WTC11 (cell line): ENCODE data around the gene UPF1. TPM values are rescaled to one million over a fixed set of nuclear protein-coding genes. Genes with fewer than 3 reads are reported as not detected.

Experiments used
- ATAC-seq: fragments of 200-7000 bp; cut with Tn5 transposase; 2 replicates; pipeline ENCODE4 v1.10.0; 2021; ENCODE audit warnings: mild to moderate bottlenecking, moderate library complexity
- CTCF ChIA-PET: fragments of 300-600 bp; sonication (Branson Sonifier 250); formaldehyde crosslinking; loops from one replicate; lab custom pipeline; 2021; ENCODE audit warnings: antibody characterized with exemption; lab: Charles Lee
- POLR2A ChIA-PET: fragments of 350-600 bp; sonication (Branson Sonifier 250); formaldehyde crosslinking; loops from one replicate; lab custom pipeline; 2021; ENCODE audit warnings: antibody characterized with exemption; lab: Charles Lee
- DNase-seq: peaks from one replicate; pipeline ENCODE4 v3.0.0; 2021; ENCODE audit warnings: low spot score
- H3K27ac Mint-ChIP-seq: 2 replicates; pipeline ENCODE4 v1.8.0; 2021; ENCODE audit warnings: mixed read lengths
- H3K27me3 Mint-ChIP-seq: 2 replicates; pipeline ENCODE4 v1.8.0; 2021; ENCODE audit warnings: low read depth, mild to moderate bottlenecking, moderate library complexity, mixed read lengths
- H3K36me3 Mint-ChIP-seq: 2 replicates; pipeline ENCODE4 v1.8.0; 2021; ENCODE audit warnings: mixed read lengths
- H3K4me1 Mint-ChIP-seq: 2 replicates; pipeline ENCODE4 v1.8.0; 2022; ENCODE audit warnings: mixed read lengths
- H3K4me3 Mint-ChIP-seq: 2 replicates; pipeline ENCODE4 v1.8.0; 2021; ENCODE audit warnings: mild to moderate bottlenecking, moderate library complexity, mixed read lengths
- H3K9me3 Mint-ChIP-seq: 2 replicates; pipeline ENCODE4 v1.8.0; 2021; ENCODE audit warnings: mixed read lengths
- ESRRA ChIP-seq: sonication (generic); formaldehyde crosslinking; IDR thresholded peaks from 2 replicates; pipeline ENCODE4 v1.8.1; 2022; ENCODE audit warnings: mild to moderate bottlenecking, missing genetic modification reagents, borderline replicate concordance
- MXD4 ChIP-seq: fragments of 250-450 bp; sonication (Bioruptor Pico); IDR thresholded peaks from 2 replicates; pipeline ENCODE4 v1.8.0; 2021; ENCODE audit warnings: mild to moderate bottlenecking, moderate library complexity, borderline replicate concordance
- RORB ChIP-seq: fragments of 250-450 bp; sonication (Bioruptor Pico); IDR thresholded peaks from 2 replicates; pipeline ENCODE4 v1.9.0; 2021; ENCODE audit warnings: mild to moderate bottlenecking
- ZBTB21 ChIP-seq: sonication (generic); formaldehyde crosslinking; IDR thresholded peaks from 2 replicates; pipeline ENCODE4 v1.8.1; 2023; ENCODE audit warnings: mild to moderate bottlenecking, missing genetic modification reagents, borderline replicate concordance
- ZNF263 ChIP-seq: sonication (generic); formaldehyde crosslinking; IDR thresholded peaks from 2 replicates; pipeline ENCODE4 v1.8.1; 2022; ENCODE audit warnings: low read depth, mild to moderate bottlenecking, moderate library complexity, missing genetic modification reagents
- ZNF396 ChIP-seq: fragments of 250-450 bp; sonication (Bioruptor Pico); IDR thresholded peaks from 2 replicates; pipeline ENCODE4 v1.8.0; 2021; ENCODE audit warnings: mild to moderate bottlenecking, moderate library complexity, borderline replicate concordance
- ZNF671 ChIP-seq: fragments of 250-450 bp; sonication (Bioruptor Pico); IDR thresholded peaks from 2 replicates; pipeline ENCODE4 v1.8.0; 2021; ENCODE audit warnings: mild to moderate bottlenecking
- total RNA-seq: library from RNA; stranded (reverse); gene quantifications from 3 replicates; pipeline ENCODE4 v1.2.3, GENCODE V29; 2021
- TF ChIP-seq, protein P1 (sequence below): sonication (generic); formaldehyde crosslinking; IDR thresholded peaks from 2 replicates; pipeline ENCODE4 v1.8.1; 2023; ENCODE audit warnings: mild to moderate bottlenecking, missing genetic modification reagents, moderate library complexity
- TF ChIP-seq, protein P2 (sequence below): sonication (generic); formaldehyde crosslinking; IDR thresholded peaks from 2 replicates; pipeline ENCODE4 v1.8.1; 2022; ENCODE audit warnings: mild to moderate bottlenecking, moderate library complexity, missing genetic modification reagents
- TF ChIP-seq, protein P3 (sequence below): fragments of 250-450 bp; sonication (Bioruptor Pico); IDR thresholded peaks from 2 replicates; pipeline ENCODE4 v1.9.0; 2021; ENCODE audit warnings: mild to moderate bottlenecking
- TF ChIP-seq, protein P4 (sequence below): sonication (generic); formaldehyde crosslinking; IDR thresholded peaks from 2 replicates; pipeline ENCODE4 v1.8.1; 2023; ENCODE audit warnings: mild to moderate bottlenecking, moderate library complexity, missing genetic modification reagents
- TF ChIP-seq, protein P5 (sequence below): fragments of 250-450 bp; sonication (Bioruptor Pico); IDR thresholded peaks from 2 replicates; pipeline ENCODE4 v1.9.0; 2021; ENCODE audit warnings: mild to moderate bottlenecking
- TF ChIP-seq, protein P6 (sequence below): sonication (generic); formaldehyde crosslinking; IDR thresholded peaks from 2 replicates; pipeline ENCODE4 v1.8.0; 2023; ENCODE audit warnings: missing genetic modification reagents
- TF ChIP-seq, protein P7 (sequence below): sonication (generic); formaldehyde crosslinking; IDR thresholded peaks from 2 replicates; pipeline ENCODE4 v1.8.1; 2022; ENCODE audit warnings: mild to moderate bottlenecking, missing genetic modification reagents, moderate library complexity, borderline replicate concordance
- TF ChIP-seq, protein P8 (sequence below): sonication (generic); formaldehyde crosslinking; IDR thresholded peaks from 2 replicates; pipeline ENCODE4 v1.8.1; 2023; ENCODE audit warnings: mild to moderate bottlenecking, missing genetic modification reagents
- TF ChIP-seq, protein P9 (sequence below): sonication (generic); formaldehyde crosslinking; IDR thresholded peaks from 2 replicates; pipeline ENCODE4 v1.8.0; 2022; ENCODE audit warnings: missing genetic modification reagents
- TF ChIP-seq, protein P10 (sequence below): sonication (generic); formaldehyde crosslinking; IDR thresholded peaks from 2 replicates; pipeline ENCODE4 v1.8.0; 2022; ENCODE audit warnings: mild to moderate bottlenecking, missing genetic modification reagents

The UPF1 gene
- total RNA-seq, 1 experiment from 2014 or later = 82.5 TPM

DNA sequence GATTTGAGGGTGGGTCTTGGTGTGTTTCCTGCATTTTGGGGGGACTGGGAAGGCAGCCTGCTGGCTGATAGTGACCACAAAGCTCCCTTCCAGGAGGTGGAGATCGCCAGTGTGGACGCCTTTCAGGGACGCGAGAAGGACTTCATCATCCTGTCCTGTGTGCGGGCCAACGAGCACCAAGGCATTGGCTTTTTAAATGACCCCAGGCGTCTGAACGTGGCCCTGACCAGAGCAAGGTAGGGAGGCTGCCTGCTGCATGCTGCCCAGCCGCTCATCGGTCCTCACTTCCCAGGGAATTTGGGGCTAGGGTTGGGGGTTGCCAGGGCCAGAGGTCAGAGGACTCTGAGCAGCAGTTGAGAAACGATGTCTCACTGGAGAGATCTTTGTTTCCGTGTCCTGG lies 30.2 kb downstream of the UPF1 start:
- ChIA-PET CTCF (interaction anchor here (3.0 kb wide), 1 partner anchor 15 kb away, joined by 14 read pairs; no protein-coding TSS in a partner anchor), POLR2A (no interaction called here)
- no peaks in the 10 kb centered on the region for H3K27me3 Mint-ChIP-seq
- H3K4me1 Mint-ChIP-seq = 0 out of 2 replicates have a peak, but pooled peaks cover 3% of the 10 kb centered on the region
- ATAC-seq (no peak), DNase-seq (no peak)
- H3K36me3 Mint-ChIP-seq = peaks cover 50% of the 10 kb centered on the region
- TF ChIP-seq ESRRA (CRISPR knock-in tag) (no peak), ZBTB21 (CRISPR knock-in tag) (no peak), MXD4 (no peak), ZNF396 (CRISPR knock-in tag) (no peak)
- TF ChIP-seq, protein P1, sequence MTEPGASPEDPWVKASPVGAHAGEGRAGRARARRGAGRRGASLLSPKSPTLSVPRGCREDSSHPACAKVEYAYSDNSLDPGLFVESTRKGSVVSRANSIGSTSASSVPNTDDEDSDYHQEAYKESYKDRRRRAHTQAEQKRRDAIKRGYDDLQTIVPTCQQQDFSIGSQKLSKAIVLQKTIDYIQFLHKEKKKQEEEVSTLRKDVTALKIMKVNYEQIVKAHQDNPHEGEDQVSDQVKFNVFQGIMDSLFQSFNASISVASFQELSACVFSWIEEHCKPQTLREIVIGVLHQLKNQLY (CRISPR knock-in tag) = no peak
- TF ChIP-seq, protein P2, sequence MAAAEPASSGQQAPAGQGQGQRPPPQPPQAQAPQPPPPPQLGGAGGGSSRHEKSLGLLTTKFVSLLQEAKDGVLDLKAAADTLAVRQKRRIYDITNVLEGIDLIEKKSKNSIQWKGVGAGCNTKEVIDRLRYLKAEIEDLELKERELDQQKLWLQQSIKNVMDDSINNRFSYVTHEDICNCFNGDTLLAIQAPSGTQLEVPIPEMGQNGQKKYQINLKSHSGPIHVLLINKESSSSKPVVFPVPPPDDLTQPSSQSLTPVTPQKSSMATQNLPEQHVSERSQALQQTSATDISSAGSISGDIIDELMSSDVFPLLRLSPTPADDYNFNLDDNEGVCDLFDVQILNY (CRISPR knock-in tag) = no peak
- TF ChIP-seq, protein P3, sequence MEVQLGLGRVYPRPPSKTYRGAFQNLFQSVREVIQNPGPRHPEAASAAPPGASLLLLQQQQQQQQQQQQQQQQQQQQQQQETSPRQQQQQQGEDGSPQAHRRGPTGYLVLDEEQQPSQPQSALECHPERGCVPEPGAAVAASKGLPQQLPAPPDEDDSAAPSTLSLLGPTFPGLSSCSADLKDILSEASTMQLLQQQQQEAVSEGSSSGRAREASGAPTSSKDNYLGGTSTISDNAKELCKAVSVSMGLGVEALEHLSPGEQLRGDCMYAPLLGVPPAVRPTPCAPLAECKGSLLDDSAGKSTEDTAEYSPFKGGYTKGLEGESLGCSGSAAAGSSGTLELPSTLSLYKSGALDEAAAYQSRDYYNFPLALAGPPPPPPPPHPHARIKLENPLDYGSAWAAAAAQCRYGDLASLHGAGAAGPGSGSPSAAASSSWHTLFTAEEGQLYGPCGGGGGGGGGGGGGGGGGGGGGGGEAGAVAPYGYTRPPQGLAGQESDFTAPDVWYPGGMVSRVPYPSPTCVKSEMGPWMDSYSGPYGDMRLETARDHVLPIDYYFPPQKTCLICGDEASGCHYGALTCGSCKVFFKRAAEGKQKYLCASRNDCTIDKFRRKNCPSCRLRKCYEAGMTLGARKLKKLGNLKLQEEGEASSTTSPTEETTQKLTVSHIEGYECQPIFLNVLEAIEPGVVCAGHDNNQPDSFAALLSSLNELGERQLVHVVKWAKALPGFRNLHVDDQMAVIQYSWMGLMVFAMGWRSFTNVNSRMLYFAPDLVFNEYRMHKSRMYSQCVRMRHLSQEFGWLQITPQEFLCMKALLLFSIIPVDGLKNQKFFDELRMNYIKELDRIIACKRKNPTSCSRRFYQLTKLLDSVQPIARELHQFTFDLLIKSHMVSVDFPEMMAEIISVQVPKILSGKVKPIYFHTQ (CRISPR knock-in tag) = no peak
- TF ChIP-seq, protein P4, sequence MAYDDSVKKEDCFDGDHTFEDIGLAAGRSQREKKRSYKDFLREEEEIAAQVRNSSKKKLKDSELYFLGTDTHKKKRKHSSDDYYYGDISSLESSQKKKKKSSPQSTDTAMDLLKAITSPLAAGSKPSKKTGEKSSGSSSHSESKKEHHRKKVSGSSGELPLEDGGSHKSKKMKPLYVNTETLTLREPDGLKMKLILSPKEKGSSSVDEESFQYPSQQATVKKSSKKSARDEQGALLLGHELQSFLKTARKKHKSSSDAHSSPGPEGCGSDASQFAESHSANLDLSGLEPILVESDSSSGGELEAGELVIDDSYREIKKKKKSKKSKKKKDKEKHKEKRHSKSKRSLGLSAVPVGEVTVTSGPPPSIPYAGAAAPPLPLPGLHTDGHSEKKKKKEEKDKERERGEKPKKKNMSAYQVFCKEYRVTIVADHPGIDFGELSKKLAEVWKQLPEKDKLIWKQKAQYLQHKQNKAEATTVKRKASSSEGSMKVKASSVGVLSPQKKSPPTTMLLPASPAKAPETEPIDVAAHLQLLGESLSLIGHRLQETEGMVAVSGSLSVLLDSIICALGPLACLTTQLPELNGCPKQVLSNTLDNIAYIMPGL = no peak
- TF ChIP-seq, protein P5, sequence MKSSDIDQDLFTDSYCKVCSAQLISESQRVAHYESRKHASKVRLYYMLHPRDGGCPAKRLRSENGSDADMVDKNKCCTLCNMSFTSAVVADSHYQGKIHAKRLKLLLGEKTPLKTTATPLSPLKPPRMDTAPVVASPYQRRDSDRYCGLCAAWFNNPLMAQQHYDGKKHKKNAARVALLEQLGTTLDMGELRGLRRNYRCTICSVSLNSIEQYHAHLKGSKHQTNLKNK (CRISPR knock-in tag) = no peak
- TF ChIP-seq, protein P6, sequence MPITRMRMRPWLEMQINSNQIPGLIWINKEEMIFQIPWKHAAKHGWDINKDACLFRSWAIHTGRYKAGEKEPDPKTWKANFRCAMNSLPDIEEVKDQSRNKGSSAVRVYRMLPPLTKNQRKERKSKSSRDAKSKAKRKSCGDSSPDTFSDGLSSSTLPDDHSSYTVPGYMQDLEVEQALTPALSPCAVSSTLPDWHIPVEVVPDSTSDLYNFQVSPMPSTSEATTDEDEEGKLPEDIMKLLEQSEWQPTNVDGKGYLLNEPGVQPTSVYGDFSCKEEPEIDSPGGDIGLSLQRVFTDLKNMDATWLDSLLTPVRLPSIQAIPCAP (CRISPR knock-in tag) = no peak
- TF ChIP-seq, protein P7, sequence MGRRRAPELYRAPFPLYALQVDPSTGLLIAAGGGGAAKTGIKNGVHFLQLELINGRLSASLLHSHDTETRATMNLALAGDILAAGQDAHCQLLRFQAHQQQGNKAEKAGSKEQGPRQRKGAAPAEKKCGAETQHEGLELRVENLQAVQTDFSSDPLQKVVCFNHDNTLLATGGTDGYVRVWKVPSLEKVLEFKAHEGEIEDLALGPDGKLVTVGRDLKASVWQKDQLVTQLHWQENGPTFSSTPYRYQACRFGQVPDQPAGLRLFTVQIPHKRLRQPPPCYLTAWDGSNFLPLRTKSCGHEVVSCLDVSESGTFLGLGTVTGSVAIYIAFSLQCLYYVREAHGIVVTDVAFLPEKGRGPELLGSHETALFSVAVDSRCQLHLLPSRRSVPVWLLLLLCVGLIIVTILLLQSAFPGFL = no peak
- TF ChIP-seq, protein P8, sequence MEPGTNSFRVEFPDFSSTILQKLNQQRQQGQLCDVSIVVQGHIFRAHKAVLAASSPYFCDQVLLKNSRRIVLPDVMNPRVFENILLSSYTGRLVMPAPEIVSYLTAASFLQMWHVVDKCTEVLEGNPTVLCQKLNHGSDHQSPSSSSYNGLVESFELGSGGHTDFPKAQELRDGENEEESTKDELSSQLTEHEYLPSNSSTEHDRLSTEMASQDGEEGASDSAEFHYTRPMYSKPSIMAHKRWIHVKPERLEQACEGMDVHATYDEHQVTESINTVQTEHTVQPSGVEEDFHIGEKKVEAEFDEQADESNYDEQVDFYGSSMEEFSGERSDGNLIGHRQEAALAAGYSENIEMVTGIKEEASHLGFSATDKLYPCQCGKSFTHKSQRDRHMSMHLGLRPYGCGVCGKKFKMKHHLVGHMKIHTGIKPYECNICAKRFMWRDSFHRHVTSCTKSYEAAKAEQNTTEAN (CRISPR knock-in tag) = no peak
- H3K4me3 Mint-ChIP-seq = no peak overlapping the region
- H3K9me3 Mint-ChIP-seq = no peaks in the 10 kb centered on the region
- no peak overlapping the region for H3K27ac Mint-ChIP-seq

DNA sequence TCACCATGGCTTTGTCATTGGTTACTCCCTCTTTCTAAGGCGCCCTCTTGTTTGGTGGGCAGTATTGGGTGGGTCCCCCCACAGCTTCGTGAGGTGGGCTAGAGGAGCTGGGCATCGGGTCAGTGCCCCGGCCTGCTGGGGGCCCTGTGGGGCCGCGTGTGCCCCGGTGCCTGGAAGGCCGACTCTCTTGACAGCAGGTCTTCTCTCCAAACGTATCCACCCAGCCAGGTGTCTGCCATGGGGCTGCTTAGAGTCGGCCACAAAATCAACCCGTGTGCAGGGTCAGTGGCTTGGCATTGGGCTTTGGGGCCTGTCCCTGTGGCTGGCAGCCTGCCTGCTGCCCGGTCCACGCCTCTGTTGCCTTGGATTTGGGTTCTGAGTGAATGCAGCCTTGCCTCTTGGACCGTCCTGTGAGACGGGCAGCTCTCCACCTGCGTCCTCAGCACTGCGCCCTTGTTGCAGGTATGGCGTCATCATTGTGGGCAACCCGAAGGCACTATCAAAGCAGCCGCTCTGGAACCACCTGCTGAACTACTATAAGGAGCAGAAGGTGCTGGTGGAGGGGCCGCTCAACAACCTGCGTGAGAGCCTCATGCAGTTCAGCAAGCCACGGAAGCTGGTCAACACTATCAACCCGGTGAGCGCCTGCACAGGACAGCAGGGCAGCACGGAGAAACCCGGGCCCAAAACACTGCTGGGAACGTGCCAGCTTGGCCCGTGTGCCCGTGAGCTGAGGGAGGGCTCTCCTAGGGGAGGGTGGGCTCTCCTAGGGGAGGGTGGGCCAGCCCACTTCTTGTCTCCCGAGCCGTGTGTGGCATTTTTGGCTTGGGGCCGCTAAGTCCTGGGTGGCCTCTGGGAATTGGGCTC lies 31.4 kb downstream of the UPF1 start:
- H3K27me3 Mint-ChIP-seq = no peaks in the 10 kb centered on the region
- DNase-seq = no peak
- ChIA-PET CTCF (interaction anchor here (0.5 to 3.0 kb wide), 5 partner anchors 9 to 401 kb away, joined by 3 to 14 read pairs (median 4); no protein-coding TSS in a partner anchor), POLR2A (no interaction called here)
- H3K9me3 Mint-ChIP-seq = no peaks in the 10 kb centered on the region
- no peak overlapping the region for H3K27ac Mint-ChIP-seq
- H3K4me3 Mint-ChIP-seq = no peak overlapping the region
- ATAC-seq = no peak
- 0 out of 2 replicates have a peak, but pooled peaks cover 6% of the 10 kb centered on the region for H3K4me1 Mint-ChIP-seq
- H3K36me3 Mint-ChIP-seq = peaks cover 46% of the 10 kb centered on the region
- TF ChIP-seq ZNF671 = no peak
- TF ChIP-seq ZNF263 (CRISPR knock-in tag) = no peak
- TF ChIP-seq RORB (CRISPR knock-in tag) = no peak
- TF ChIP-seq, protein P9, sequence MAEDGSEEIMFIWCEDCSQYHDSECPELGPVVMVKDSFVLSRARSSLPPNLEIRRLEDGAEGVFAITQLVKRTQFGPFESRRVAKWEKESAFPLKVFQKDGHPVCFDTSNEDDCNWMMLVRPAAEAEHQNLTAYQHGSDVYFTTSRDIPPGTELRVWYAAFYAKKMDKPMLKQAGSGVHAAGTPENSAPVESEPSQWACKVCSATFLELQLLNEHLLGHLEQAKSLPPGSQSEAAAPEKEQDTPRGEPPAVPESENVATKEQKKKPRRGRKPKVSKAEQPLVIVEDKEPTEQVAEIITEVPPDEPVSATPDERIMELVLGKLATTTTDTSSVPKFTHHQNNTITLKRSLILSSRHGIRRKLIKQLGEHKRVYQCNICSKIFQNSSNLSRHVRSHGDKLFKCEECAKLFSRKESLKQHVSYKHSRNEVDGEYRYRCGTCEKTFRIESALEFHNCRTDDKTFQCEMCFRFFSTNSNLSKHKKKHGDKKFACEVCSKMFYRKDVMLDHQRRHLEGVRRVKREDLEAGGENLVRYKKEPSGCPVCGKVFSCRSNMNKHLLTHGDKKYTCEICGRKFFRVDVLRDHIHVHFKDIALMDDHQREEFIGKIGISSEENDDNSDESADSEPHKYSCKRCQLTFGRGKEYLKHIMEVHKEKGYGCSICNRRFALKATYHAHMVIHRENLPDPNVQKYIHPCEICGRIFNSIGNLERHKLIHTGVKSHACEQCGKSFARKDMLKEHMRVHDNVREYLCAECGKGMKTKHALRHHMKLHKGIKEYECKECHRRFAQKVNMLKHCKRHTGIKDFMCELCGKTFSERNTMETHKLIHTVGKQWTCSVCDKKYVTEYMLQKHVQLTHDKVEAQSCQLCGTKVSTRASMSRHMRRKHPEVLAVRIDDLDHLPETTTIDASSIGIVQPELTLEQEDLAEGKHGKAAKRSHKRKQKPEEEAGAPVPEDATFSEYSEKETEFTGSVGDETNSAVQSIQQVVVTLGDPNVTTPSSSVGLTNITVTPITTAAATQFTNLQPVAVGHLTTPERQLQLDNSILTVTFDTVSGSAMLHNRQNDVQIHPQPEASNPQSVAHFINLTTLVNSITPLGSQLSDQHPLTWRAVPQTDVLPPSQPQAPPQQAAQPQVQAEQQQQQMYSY (CRISPR knock-in tag) = no peak
- TF ChIP-seq, protein P6 (CRISPR knock-in tag) = no peak
- TF ChIP-seq, protein P10, sequence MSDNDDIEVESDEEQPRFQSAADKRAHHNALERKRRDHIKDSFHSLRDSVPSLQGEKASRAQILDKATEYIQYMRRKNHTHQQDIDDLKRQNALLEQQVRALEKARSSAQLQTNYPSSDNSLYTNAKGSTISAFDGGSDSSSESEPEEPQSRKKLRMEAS (CRISPR knock-in tag) = no peak
